ENCODE results near the gene VAMP5. TPM values are rescaled to one million over a fixed set of nuclear protein-coding genes. Genes with fewer than 3 reads are reported as not detected.

Gene VAMP5
- total and polyA plus RNA-seq, 9 of the 15 experiments (the other 6 are each of a cell fraction or from before 2014, with no cell fraction given): 0.54 to 1.9 (median 1.5) TPM; not detected in 2

DNA sequence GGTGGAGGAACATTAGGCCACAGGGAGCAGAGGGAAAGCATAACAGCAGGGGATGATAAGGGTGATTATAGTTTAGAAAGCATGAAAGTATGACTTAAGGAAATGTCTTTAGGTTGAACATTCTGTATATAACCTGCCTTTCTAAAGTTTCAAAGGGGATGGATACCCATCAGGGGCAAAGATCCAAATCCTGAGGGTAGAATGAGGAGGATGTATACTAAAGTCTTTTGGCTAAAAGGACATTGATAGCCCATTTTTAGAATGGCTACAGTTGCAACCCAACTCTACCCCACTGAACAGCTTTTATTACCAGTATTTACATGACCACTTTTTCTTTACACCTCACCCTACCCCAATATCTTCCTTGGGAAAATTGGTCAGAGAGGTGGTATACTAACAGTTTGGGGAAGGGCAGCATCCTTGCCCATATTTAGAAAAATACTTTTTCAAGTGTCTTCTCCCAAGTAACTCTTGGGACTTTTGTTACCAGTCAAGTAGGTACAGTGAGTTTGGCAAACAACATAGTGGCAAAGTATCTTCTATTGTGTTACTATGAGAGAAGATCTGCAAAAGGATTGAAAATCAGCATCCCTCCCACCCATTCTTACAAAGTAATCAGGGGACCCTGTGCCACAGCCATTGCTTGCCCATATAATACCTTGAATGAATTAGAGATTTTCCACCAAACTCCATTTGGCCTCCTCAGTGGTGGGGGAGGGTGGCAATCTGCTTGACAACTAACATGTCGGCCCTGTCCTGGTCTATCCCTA, 37.0 kb upstream of the VAMP5 start (continued):
- TF ChIP-seq, protein P1, sequence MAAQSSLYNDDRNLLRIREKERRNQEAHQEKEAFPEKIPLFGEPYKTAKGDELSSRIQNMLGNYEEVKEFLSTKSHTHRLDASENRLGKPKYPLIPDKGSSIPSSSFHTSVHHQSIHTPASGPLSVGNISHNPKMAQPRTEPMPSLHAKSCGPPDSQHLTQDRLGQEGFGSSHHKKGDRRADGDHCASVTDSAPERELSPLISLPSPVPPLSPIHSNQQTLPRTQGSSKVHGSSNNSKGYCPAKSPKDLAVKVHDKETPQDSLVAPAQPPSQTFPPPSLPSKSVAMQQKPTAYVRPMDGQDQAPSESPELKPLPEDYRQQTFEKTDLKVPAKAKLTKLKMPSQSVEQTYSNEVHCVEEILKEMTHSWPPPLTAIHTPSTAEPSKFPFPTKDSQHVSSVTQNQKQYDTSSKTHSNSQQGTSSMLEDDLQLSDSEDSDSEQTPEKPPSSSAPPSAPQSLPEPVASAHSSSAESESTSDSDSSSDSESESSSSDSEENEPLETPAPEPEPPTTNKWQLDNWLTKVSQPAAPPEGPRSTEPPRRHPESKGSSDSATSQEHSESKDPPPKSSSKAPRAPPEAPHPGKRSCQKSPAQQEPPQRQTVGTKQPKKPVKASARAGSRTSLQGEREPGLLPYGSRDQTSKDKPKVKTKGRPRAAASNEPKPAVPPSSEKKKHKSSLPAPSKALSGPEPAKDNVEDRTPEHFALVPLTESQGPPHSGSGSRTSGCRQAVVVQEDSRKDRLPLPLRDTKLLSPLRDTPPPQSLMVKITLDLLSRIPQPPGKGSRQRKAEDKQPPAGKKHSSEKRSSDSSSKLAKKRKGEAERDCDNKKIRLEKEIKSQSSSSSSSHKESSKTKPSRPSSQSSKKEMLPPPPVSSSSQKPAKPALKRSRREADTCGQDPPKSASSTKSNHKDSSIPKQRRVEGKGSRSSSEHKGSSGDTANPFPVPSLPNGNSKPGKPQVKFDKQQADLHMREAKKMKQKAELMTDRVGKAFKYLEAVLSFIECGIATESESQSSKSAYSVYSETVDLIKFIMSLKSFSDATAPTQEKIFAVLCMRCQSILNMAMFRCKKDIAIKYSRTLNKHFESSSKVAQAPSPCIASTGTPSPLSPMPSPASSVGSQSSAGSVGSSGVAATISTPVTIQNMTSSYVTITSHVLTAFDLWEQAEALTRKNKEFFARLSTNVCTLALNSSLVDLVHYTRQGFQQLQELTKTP (IDR thresholded peaks at IDR 0.05; ENCODE audit: low read depth in 1 of 2, partially characterized antibody in 2 of 2): no peak
- peak; percentile 41; the same call in 1 of the 2 replicates for TF ChIP-seq POLR2H (tag; IDR thresholded peaks at IDR 0.05; ENCODE audit: low read depth)
- no peak for TF ChIP-seq SNIP1 (IDR thresholded peaks at IDR 0.05; ENCODE audit: low read depth)
- 0 out of 2 replicates have a peak, but pooled peaks have one; percentile 23 for TF ChIP-seq CHD2 (IDR thresholded peaks at IDR 0.05; ENCODE audit: low read depth, low read length)
- no peak for TF ChIP-seq PTBP1 (IDR thresholded peaks at IDR 0.05; ENCODE audit: low read depth, low read length)
- no peak for TF ChIP-seq ZNF143 (CRISPR knock-in tag; IDR thresholded peaks at IDR 0.05)
- peak; percentile 55 for TF ChIP-seq RBFOX2 (IDR thresholded peaks at IDR 0.05; ENCODE audit: low read depth, low read length)
- no peak for TF ChIP-seq CHD1 (IDR thresholded peaks at IDR 0.05; ENCODE audit: low read length)

Measured in K562 (cell line).